H9 (cell line): ENCODE data around the gene EML5. TPM values are rescaled to one million over a fixed set of nuclear protein-coding genes. Genes with fewer than 3 reads are reported as not detected.
A peak's percentile ranks its signal among the peaks of the same experiment; 100 is the strongest.

ENCODE experiments used
- DNase-seq: peaks from one replicate; pipeline ENCODE4 v3.0.0-alpha.2; 2017
- H2AFZ ChIP-seq: one replicate; pipeline ENCODE4 v1.6.1; 2013; ENCODE audit warnings: mild to moderate bottlenecking, low read length, control low read depth, moderate library complexity
- H2AK5ac ChIP-seq: 2 replicates; pipeline ENCODE4 v1.6.1; 2013; ENCODE audit warnings: low read length, control low read depth, mixed read lengths; ENCODE audit not compliant: insufficient read length
- H2BK120ac ChIP-seq: one replicate; pipeline ENCODE4 v1.6.1; 2013; ENCODE audit warnings: low read depth, mild to moderate bottlenecking, low read length, control low read depth, inconsistent platforms; ENCODE audit not compliant: poor library complexity, severe bottlenecking
- H2BK12ac ChIP-seq: 2 replicates; pipeline ENCODE4 v1.6.1; 2013; ENCODE audit warnings: low read length, control low read depth, mixed read lengths, low read depth; ENCODE audit not compliant: insufficient read length
- H2BK15ac ChIP-seq: 2 replicates; pipeline ENCODE4 v1.6.1; 2013; ENCODE audit warnings: low read depth, low read length, control low read depth
- H2BK20ac ChIP-seq: one replicate; pipeline ENCODE4 v1.6.1; 2013; ENCODE audit warnings: low read depth, mild to moderate bottlenecking, low read length, control low read depth, inconsistent platforms; ENCODE audit not compliant: poor library complexity, severe bottlenecking
- H2BK5ac ChIP-seq: 2 replicates; pipeline ENCODE4 v1.6.1; 2013; ENCODE audit warnings: low read length, control low read depth, mixed read lengths; ENCODE audit not compliant: insufficient read length
- H3K14ac ChIP-seq: 2 replicates; pipeline ENCODE4 v1.6.1; 2013; ENCODE audit warnings: low read length, control low read depth; ENCODE audit not compliant: insufficient read depth
- H3K18ac ChIP-seq: 2 replicates; pipeline ENCODE4 v1.6.1; 2013; ENCODE audit warnings: low read depth, mild to moderate bottlenecking, mixed read lengths, low read length, control low read depth; ENCODE audit not compliant: insufficient read length
- H3K23ac ChIP-seq: 2 replicates; pipeline ENCODE4 v1.6.1; 2013; ENCODE audit warnings: low read length, control low read depth, mixed read lengths, low read depth; ENCODE audit not compliant: insufficient read length
- H3K23me2 ChIP-seq: 2 replicates; pipeline ENCODE4 v1.6.1; 2013; ENCODE audit warnings: low read depth, mild to moderate bottlenecking, mixed read lengths, low read length, control low read depth; ENCODE audit not compliant: insufficient read length, poor library complexity, severe bottlenecking
- H3K27ac ChIP-seq: 2 replicates; pipeline ENCODE4 v1.5.1; 2013; ENCODE audit warnings: low read length, control low read depth, mixed read lengths, low read depth; ENCODE audit not compliant: insufficient read length
- H3K27me3 ChIP-seq: 2 replicates; pipeline ENCODE4 v1.6.1; 2013; ENCODE audit warnings: low read length, control low read depth, inconsistent platforms; ENCODE audit not compliant: insufficient read depth
- H3K4ac ChIP-seq: 2 replicates; pipeline ENCODE4 v1.6.1; 2013; ENCODE audit warnings: low read depth, mild to moderate bottlenecking, control low read depth, inconsistent platforms, low read length, moderate library complexity
- H3K4me1 ChIP-seq: 2 replicates; pipeline ENCODE4 v1.6.1; 2013; ENCODE audit warnings: low read length, control low read depth, inconsistent platforms; ENCODE audit not compliant: insufficient read depth
- H3K4me2 ChIP-seq: 2 replicates; pipeline ENCODE4 v1.6.1; 2013; ENCODE audit warnings: low read length, control low read depth, mixed read lengths; ENCODE audit not compliant: insufficient read length, insufficient read depth
- H3K56ac ChIP-seq: 2 replicates; pipeline ENCODE4 v1.6.1; 2013; ENCODE audit warnings: low read depth, mild to moderate bottlenecking, mixed read lengths, low read length, control low read depth; ENCODE audit not compliant: insufficient read length
- H3K79me1 ChIP-seq: 2 replicates; pipeline ENCODE4 v1.6.1; 2013; ENCODE audit warnings: low read depth, mild to moderate bottlenecking, moderate library complexity, low read length, control low read depth, inconsistent platforms; ENCODE audit not compliant: insufficient read depth, poor library complexity, severe bottlenecking
- H3K79me2 ChIP-seq: 2 replicates; pipeline ENCODE4 v1.6.1; 2013; ENCODE audit warnings: low read length, control low read depth, inconsistent platforms; ENCODE audit not compliant: insufficient read depth
- H3K9ac ChIP-seq: 2 replicates; pipeline ENCODE4 v1.6.1; 2013; ENCODE audit warnings: low read length, control low read depth, mixed read lengths; ENCODE audit not compliant: insufficient read length; ENCODE audit errors: extremely low read depth
- H3K9me3 ChIP-seq: one replicate; pipeline ENCODE4 v1.6.1; 2013; ENCODE audit warnings: low read depth, low read length, inconsistent platforms; ENCODE audit not compliant: control insufficient read depth
- H3T11ph ChIP-seq: one replicate; pipeline ENCODE4 v1.6.1; 2013; ENCODE audit warnings: mild to moderate bottlenecking, low read length, control low read depth, inconsistent platforms
- H4K20me1 ChIP-seq: one replicate; pipeline ENCODE4 v1.6.1; 2013; ENCODE audit not compliant: control insufficient read depth, insufficient read length, insufficient read depth
- H4K5ac ChIP-seq: 2 replicates; pipeline ENCODE4 v1.6.1; 2013; ENCODE audit warnings: low read depth, mild to moderate bottlenecking, mixed read lengths, low read length, control low read depth; ENCODE audit not compliant: insufficient read length
- H4K8ac ChIP-seq: replicated peaks from 2 replicates; pipeline ENCODE4 v1.6.1; 2013; ENCODE audit warnings: low read length, control low read depth, mixed read lengths, low read depth; ENCODE audit not compliant: insufficient read length
- H4K91ac ChIP-seq: 2 replicates; pipeline ENCODE4 v1.6.1; 2013; ENCODE audit warnings: low read depth, mild to moderate bottlenecking, moderate library complexity, mixed read lengths, low read length, control low read depth; ENCODE audit not compliant: insufficient read length
- H3K27ac Mint-ChIP-seq, 3 experiments: 2 replicates in 2 of 3; 3 replicates in 1 of 3; pipeline ENCODE4 v1.8.0; 2020 to 2021; ENCODE audit warnings: mixed read lengths in 3 of 3, mild to moderate bottlenecking in 1 of 3, moderate library complexity in 1 of 3
- H3K27me3 Mint-ChIP-seq: 2 replicates; pipeline ENCODE4 v1.8.0; 2021; ENCODE audit warnings: low read depth, mild to moderate bottlenecking, moderate library complexity, mixed read lengths
- H3K36me3 Mint-ChIP-seq, 3 experiments: 2 replicates in 2 of 3; 3 replicates in 1 of 3; pipeline ENCODE4 v1.8.0; 2020 to 2021; ENCODE audit warnings: low read depth in 3 of 3, mixed read lengths in 3 of 3; ENCODE audit not compliant: insufficient read depth in 1 of 3
- H3K4me1 Mint-ChIP-seq, 2 experiments: 2 replicates each; pipeline ENCODE4 v1.8.0; 2020; ENCODE audit warnings: mixed read lengths in 2 of 2
- H3K4me3 Mint-ChIP-seq, 2 experiments: 2 replicates in 1 of 2; 3 replicates in 1 of 2; pipeline ENCODE4 v1.8.0; 2020 to 2021; ENCODE audit warnings: mild to moderate bottlenecking in 2 of 2, mixed read lengths in 2 of 2, moderate library complexity in 1 of 2
- H3K9me3 Mint-ChIP-seq, 2 experiments: 2 replicates in 1 of 2; 3 replicates in 1 of 2; pipeline ENCODE4 v1.8.0; 2020; ENCODE audit warnings: mild to moderate bottlenecking in 2 of 2, mixed read lengths in 2 of 2, moderate library complexity in 1 of 2
- CTCF ChIP-seq: fragments of 200-600 bp; sonication (generic); conservative IDR thresholded peaks from 3 replicates; pipeline ENCODE4 v1.8.0; 2021; ENCODE audit warnings: antibody characterized with exemption, mild to moderate bottlenecking
- WGBS: extraction: QIAGEN DNeasy Blood & Tissue Kit; methylation state at CpG from one replicate; pipeline ENCODE4 v1.1.7; 2013; ENCODE audit warnings: missing lambda C conversion rate, low lambda C conversion rate, mixed read lengths; ENCODE audit not compliant: insufficient read length; ENCODE audit errors: extremely low coverage; 5-methylcytosine and 5-hydroxymethylcytosine counted together
- total RNA-seq: library from RNA; stranded (reverse); gene quantifications from 2 replicates; pipeline ENCODE4 v1.2.1, GENCODE V29; 2021

The EML5 gene
- total RNA-seq, 1 experiment from 2014 or later: 0.81 TPM

DNA sequence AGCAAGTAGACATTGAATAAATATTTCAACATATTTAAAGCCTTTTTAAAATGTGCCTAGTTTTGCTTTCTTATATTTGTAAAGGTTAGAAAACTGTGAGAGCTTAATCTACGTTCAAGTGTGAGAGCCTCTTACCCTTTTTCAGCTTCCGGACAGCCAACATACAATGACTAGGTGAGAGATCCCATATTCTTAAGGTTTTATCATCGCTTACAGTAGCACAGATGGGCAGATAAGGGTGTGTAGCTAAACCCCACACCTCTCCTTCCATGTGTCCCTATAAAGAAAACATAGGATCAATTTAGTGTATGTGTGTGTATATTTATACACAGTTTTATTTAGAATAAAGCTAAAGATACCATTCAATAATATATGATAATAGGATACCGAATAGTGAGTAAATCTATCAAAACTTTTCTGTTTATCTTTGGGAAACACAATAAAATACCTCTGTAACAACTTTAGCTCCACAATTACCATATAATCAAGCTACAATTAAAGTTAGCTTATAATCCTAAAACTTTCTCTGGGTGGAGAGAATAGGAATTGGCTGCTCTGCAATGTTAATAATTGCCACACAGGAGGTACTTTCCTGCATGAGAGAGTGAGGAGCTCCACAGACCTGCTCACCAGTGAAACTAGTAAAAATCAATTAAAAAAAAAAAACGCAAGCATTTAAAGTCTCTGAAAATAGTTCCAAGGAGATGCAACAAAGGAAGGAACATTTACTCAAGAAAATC, 110.8 kb downstream of the EML5 start:
- H3K27me3 Mint-ChIP-seq: no peaks in the 10 kb centered on the region
- no peak overlapping the region for H2BK20ac ChIP-seq
- no peak overlapping the region for H3K23ac ChIP-seq
- H3K9ac ChIP-seq: no peak overlapping the region
- H3K4me1 ChIP-seq: no peaks in the 10 kb centered on the region
- H3K9me3 Mint-ChIP-seq: no peaks in the 10 kb centered on the region
- no CpG with 5 or more reads among the region's 5 CpGs for WGBS
- no peak overlapping the region; the same call in 1 of the 2 replicates for H2BK15ac ChIP-seq
- no peaks in the 10 kb centered on the region for H3K79me2 ChIP-seq
- no peak for TF ChIP-seq CTCF
- H4K20me1 ChIP-seq: no peaks in the 10 kb centered on the region
- H3K9me3 ChIP-seq: no peaks in the 10 kb centered on the region
- H3K79me1 ChIP-seq: no peaks in the 10 kb centered on the region
- no peak overlapping the region for H3K18ac ChIP-seq
- no peak overlapping the region for H4K5ac ChIP-seq
- no peak overlapping the region for H3K56ac ChIP-seq
- H2BK5ac ChIP-seq: no peak overlapping the region
- peaks cover 6 to 8% of the 10 kb centered on the region in 2 experiments for H3K4me1 Mint-ChIP-seq
- H3K4me3 Mint-ChIP-seq: no peak overlapping the region
- no peaks in the 10 kb centered on the region for H3K23me2 ChIP-seq
- no peak overlapping the region for H3K4ac ChIP-seq
- H2AK5ac ChIP-seq: no peak overlapping the region
- H3K27me3 ChIP-seq: no peaks in the 10 kb centered on the region
- no peak overlapping the region for H2AFZ ChIP-seq
- H3K27ac Mint-ChIP-seq: peak overlapping the region; percentile 33 to 82 (median 60); a peak in 4 of 7 replicates
- no peak overlapping the region; the same call in 1 of the 2 replicates for H3K14ac ChIP-seq
- no peak overlapping the region for H3T11ph ChIP-seq
- no peak for DNase-seq
- H3K36me3 Mint-ChIP-seq: no peaks in the 10 kb centered on the region
- H3K4me2 ChIP-seq: no peak overlapping the region
- no peak overlapping the region for H2BK12ac ChIP-seq
- H4K91ac ChIP-seq: no peak overlapping the region
- no peak overlapping the region for H3K27ac ChIP-seq
- no peak overlapping the region for H2BK120ac ChIP-seq
- H4K8ac ChIP-seq: no peak overlapping the region
